Measurements from ENCODE around the gene ZDHHC18. TPM values are rescaled to one million over a fixed set of nuclear protein-coding genes. Genes with fewer than 3 reads are reported as not detected.

The ZDHHC18 gene
- total RNA-seq, 2 experiments from 2014 or later, result 18.2 to 19.5 TPM

GRCh38 chr1:26791148-26791547, 35.3 kb upstream of the ZDHHC18 start:
- POLR2A ChIA-PET, result interaction anchor here (0.6 to 5.1 kb wide), 8 partner anchors 9 to 191 kb away, joined by 3 to 36 read pairs (median 4); no protein-coding TSS in a partner anchor
- H2AFZ ChIP-seq (ENCODE audit: low read length), result no peak overlapping the region
- no peaks in the 10 kb centered on the region for H4K20me1 ChIP-seq (ENCODE audit: insufficient read depth, low read length)
- no peak overlapping the region for H3K4me3 ChIP-seq (ENCODE audit: low read depth, low read length, poor library complexity, severe bottlenecking)
- H3K4me1 ChIP-seq (ENCODE audit: insufficient read depth, low read length, poor library complexity, severe bottlenecking), result peaks cover 48% of the 10 kb centered on the region
- H3K9me2 ChIP-seq (ENCODE audit: insufficient read depth, low read length), result no peaks in the 10 kb centered on the region
- H3K4me2 ChIP-seq (ENCODE audit: low read length), result no peak overlapping the region
- BruUV-seq (replicated peaks), result no TSS peak
- intact Hi-C loops (cut with micrococcal nuclease; ENCODE audit: unreplicated experiment), result no loop called here
- H3K27ac ChIP-seq (ENCODE audit: low read depth, low read length, poor library complexity, severe bottlenecking), result no peak overlapping the region
- no peaks in the 10 kb centered on the region for H3K9me3 ChIP-seq (ENCODE audit: low read length)
- no peaks in the 10 kb centered on the region for H3K79me2 ChIP-seq (ENCODE audit: insufficient read depth, low read depth, low read length)
- H3K36me3 ChIP-seq (ENCODE audit: insufficient read depth, low read length), result peaks cover 10% of the 10 kb centered on the region; the same call in 1 of the 2 replicates
- no peak for TF ChIP-seq CTCF (conservative IDR thresholded peaks at IDR 0.05; ENCODE audit: low read length)
- TF ChIP-seq EZH2phosphoT487 (IDR thresholded peaks at IDR 0.05; ENCODE audit: borderline replicate concordance, low read depth, low read length), result no peak
- CTCF ChIA-PET (ENCODE audit: unreplicated experiment), result interaction anchor here (1.0 to 2.3 kb wide), 2 partner anchors 114 to 187 kb away, joined by 3 to 9 read pairs; no protein-coding TSS in a partner anchor
- DNase-seq (ENCODE audit: low spot score), result no peak

GRCh38 chr1:26791626-26792025, 34.9 kb upstream of the ZDHHC18 start:
- Histone ChIP-seq H3K4me2 (ENCODE audit: low read length) (no peak overlapping the region), H3K36me3 (ENCODE audit: insufficient read depth, low read length) (peaks cover 10% of the 10 kb centered on the region; the same call in 1 of the 2 replicates), H3K79me2 (ENCODE audit: insufficient read depth, low read depth, low read length) (no peaks in the 10 kb centered on the region), H3K9me2 (ENCODE audit: insufficient read depth, low read length) (no peaks in the 10 kb centered on the region), H2AFZ (ENCODE audit: low read length) (no peak overlapping the region), H3K4me3 (ENCODE audit: low read depth, low read length, poor library complexity, severe bottlenecking) (no peak overlapping the region), H3K9me3 (ENCODE audit: low read length) (no peaks in the 10 kb centered on the region), H3K27ac (ENCODE audit: low read depth, low read length, poor library complexity, severe bottlenecking) (no peak overlapping the region), H4K20me1 (ENCODE audit: insufficient read depth, low read length) (no peaks in the 10 kb centered on the region), H3K4me1 (ENCODE audit: insufficient read depth, low read length, poor library complexity, severe bottlenecking) (peaks cover 44% of the 10 kb centered on the region)
- DNase-seq (ENCODE audit: low spot score), result no peak
- CTCF ChIA-PET (ENCODE audit: unreplicated experiment), result no interaction called here
- intact Hi-C loops (cut with micrococcal nuclease; ENCODE audit: unreplicated experiment), result no loop called here
- TF ChIP-seq CTCF (conservative IDR thresholded peaks at IDR 0.05; ENCODE audit: low read length), result no peak
- TF ChIP-seq EZH2phosphoT487 (IDR thresholded peaks at IDR 0.05; ENCODE audit: borderline replicate concordance, low read depth, low read length), result no peak
- POLR2A ChIA-PET, result interaction anchor here (0.6 to 5.1 kb wide), 5 partner anchors 40 to 192 kb away, joined by 3 to 36 read pairs (median 4); no protein-coding TSS in a partner anchor
- BruUV-seq (replicated peaks), result no TSS peak

- Histone ChIP-seq H2AFZ (ENCODE audit: low read length) (no peak overlapping the region), H3K4me2 (ENCODE audit: low read length) (no peak overlapping the region), H3K4me3 (ENCODE audit: low read depth, low read length, poor library complexity, severe bottlenecking) (no peak overlapping the region), H3K9me3 (ENCODE audit: low read length) (no peaks in the 10 kb centered on the region), H3K27ac (ENCODE audit: low read depth, low read length, poor library complexity, severe bottlenecking) (no peak overlapping the region), H4K20me1 (ENCODE audit: insufficient read depth, low read length) (no peaks in the 10 kb centered on the region), H3K4me1 (ENCODE audit: insufficient read depth, low read length, poor library complexity, severe bottlenecking) (peaks cover 35% of the 10 kb centered on the region), H3K9me2 (ENCODE audit: insufficient read depth, low read length) (no peaks in the 10 kb centered on the region), H3K36me3 (ENCODE audit: insufficient read depth, low read length) (peaks cover 10% of the 10 kb centered on the region; the same call in 1 of the 2 replicates), H3K79me2 (ENCODE audit: insufficient read depth, low read depth, low read length) (no peaks in the 10 kb centered on the region)
- BruUV-seq (replicated peaks), result no TSS peak
- POLR2A ChIA-PET, result no interaction called here
- TF ChIP-seq CTCF (conservative IDR thresholded peaks at IDR 0.05; ENCODE audit: low read length) (no peak), EZH2phosphoT487 (IDR thresholded peaks at IDR 0.05; ENCODE audit: borderline replicate concordance, low read depth, low read length) (no peak)
- no peak for DNase-seq (ENCODE audit: low spot score)
- intact Hi-C loops (cut with micrococcal nuclease; ENCODE audit: unreplicated experiment), result no loop called here
- CTCF ChIA-PET (ENCODE audit: unreplicated experiment), result no interaction called here
These were observed 33.6 kb upstream of the ZDHHC18 start for GRCh38 chr1:26792924-26793323.

Measured in OCI-LY7 (cell line).